Measurements from ENCODE around the gene RHBDD1. TPM values are rescaled to one million over a fixed set of nuclear protein-coding genes. Genes with fewer than 3 reads are reported as not detected.

The RHBDD1 gene
- polyA plus RNA-seq, 3 donors, result 8.1 to 19.5 (median 15.5) TPM

DNA sequence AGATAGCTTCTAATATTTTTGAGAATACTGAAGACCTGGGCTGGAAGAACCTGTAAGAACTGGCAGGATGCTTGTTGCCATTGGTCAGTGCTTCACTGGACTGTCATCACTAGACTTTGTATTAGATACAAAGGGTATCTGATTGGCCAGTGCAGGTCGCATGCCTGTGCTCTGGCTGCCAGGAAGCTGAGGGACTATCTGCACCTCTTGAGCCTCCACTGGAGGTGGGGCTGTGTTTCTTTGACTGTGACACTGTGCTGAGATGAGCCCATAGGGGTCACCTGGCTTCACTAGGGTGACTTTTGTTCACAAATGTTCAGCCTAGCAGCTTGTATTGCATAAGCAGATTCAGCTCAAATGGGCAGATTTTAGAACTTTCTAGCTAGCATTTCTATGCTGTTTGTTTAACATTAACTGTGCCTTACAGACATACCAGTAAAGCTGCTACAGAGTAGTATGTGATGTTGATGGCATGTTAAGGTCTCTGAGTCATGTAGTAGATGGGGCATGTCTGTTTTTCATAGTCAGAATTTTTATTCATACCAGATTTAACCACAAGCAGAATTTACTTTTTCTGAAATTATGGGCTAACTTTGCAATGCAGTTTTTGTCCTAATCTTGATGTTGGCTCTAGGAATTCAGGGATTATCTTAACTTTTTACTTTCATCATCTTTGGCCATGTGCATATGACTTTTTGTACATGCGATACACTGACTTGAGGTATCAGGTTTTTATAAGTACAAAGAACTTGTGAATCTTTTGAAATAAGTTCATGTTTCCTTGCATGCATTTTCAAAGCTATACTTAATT, 56.1 kb downstream of the RHBDD1 start:
- no peaks in the 10 kb centered on the region for H4K20me1 ChIP-seq (ENCODE audit: insufficient read depth, low read length)
- no peak overlapping the region for H3K9ac ChIP-seq (ENCODE audit: insufficient read depth, low read length, poor library complexity, severe bottlenecking)
- no peaks in the 10 kb centered on the region for H3K79me2 ChIP-seq (ENCODE audit: insufficient read depth, low read length)
- H3K27me3 ChIP-seq (ENCODE audit: control insufficient read depth in 2 of 2, insufficient read depth in 2 of 2, low read length in 2 of 2), result no peaks in the 10 kb centered on the region
- peaks cover 0 to 2% (median 0%) of the 10 kb centered on the region in 7 donors for H3K9me3 Mint-ChIP-seq
- intact Hi-C loops (cut with micrococcal nuclease), result no loop called here
- H3K9me3 ChIP-seq (replicated peaks in 1 of 2; ENCODE audit: control insufficient read depth in 1 of 2, insufficient read depth in 1 of 2, low read length in 2 of 2), result no peaks in the 10 kb centered on the region
- H3K27ac ChIP-seq (ENCODE audit: low read depth in 1 of 2, low read length in 2 of 2), result no peak overlapping the region
- DNase-seq, result no peak
- H3K27me3 Mint-ChIP-seq (ENCODE audit: low read depth in 3 of 3), result no peaks in the 10 kb centered on the region
- WGBS (ENCODE audit: insufficient coverage), result 88% methylated on average over 1 of the region's 2 CpGs
- no peak overlapping the region for H2AFZ ChIP-seq (ENCODE audit: insufficient read depth, low read depth, low read length, poor library complexity, severe bottlenecking)
- no peak overlapping the region for H3K27ac Mint-ChIP-seq
- peaks cover 0 to 10% of the 10 kb centered on the region in 2 donors for H3K36me3 ChIP-seq (replicated peaks in 1 of 2; ENCODE audit: control insufficient read depth in 1 of 2, insufficient read depth in 2 of 2, low read length in 2 of 2)
- H3K36me3 Mint-ChIP-seq, result peaks cover 23 to 26% of the 10 kb centered on the region in 2 donors
- no peak overlapping the region for H3K4me3 ChIP-seq (replicated peaks in 1 of 3; ENCODE audit: low read depth in 2 of 3, low read length in 3 of 3)
- no peaks in the 10 kb centered on the region for H3K4me1 ChIP-seq (ENCODE audit: control insufficient read depth in 1 of 2, insufficient read depth in 2 of 2, low read length in 2 of 2)
- peaks cover 3% of the 10 kb centered on the region for H3K4me1 Mint-ChIP-seq
- H3K4me3 Mint-ChIP-seq, result no peak overlapping the region
- TF ChIP-seq, protein P1, sequence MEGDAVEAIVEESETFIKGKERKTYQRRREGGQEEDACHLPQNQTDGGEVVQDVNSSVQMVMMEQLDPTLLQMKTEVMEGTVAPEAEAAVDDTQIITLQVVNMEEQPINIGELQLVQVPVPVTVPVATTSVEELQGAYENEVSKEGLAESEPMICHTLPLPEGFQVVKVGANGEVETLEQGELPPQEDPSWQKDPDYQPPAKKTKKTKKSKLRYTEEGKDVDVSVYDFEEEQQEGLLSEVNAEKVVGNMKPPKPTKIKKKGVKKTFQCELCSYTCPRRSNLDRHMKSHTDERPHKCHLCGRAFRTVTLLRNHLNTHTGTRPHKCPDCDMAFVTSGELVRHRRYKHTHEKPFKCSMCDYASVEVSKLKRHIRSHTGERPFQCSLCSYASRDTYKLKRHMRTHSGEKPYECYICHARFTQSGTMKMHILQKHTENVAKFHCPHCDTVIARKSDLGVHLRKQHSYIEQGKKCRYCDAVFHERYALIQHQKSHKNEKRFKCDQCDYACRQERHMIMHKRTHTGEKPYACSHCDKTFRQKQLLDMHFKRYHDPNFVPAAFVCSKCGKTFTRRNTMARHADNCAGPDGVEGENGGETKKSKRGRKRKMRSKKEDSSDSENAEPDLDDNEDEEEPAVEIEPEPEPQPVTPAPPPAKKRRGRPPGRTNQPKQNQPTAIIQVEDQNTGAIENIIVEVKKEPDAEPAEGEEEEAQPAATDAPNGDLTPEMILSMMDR (IDR thresholded peaks at IDR 0.05), result no peak
- no peak overlapping the region for H3K4me2 ChIP-seq (replicated peaks; ENCODE audit: extremely low read depth, low read length, poor library complexity, severe bottlenecking)

DNA sequence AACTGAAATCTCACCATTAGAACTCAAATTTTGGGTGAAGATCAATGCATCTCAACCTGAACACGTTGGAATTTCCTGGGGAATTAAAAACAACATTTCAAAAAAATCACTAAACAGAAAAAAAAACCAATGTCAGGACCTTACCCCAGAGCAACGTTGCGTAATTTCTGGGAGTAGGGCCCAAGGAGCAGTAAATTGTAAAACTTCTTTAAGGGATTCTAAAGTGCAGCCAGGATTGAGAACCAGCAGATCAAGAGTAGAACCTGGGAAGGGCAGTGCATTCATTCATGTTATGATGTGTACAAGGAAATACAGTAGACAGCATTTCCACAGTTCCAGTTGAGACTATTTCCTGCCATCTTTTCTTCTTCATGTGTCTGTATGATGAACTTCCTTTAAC, 56.9 kb downstream of the RHBDD1 start:
- TF ChIP-seq, protein P1 (IDR thresholded peaks at IDR 0.05), result no peak
- DNase-seq, result no peak
- Histone ChIP-seq H3K36me3 (replicated peaks in 1 of 2; ENCODE audit: control insufficient read depth in 1 of 2, insufficient read depth in 2 of 2, low read length in 2 of 2) (peaks cover 2 to 17% of the 10 kb centered on the region in 2 donors), H3K79me2 (ENCODE audit: insufficient read depth, low read length) (no peaks in the 10 kb centered on the region), H2AFZ (ENCODE audit: insufficient read depth, low read depth, low read length, poor library complexity, severe bottlenecking) (no peak overlapping the region), H3K4me2 (replicated peaks; ENCODE audit: extremely low read depth, low read length, poor library complexity, severe bottlenecking) (no peak overlapping the region), H3K27ac (ENCODE audit: low read depth in 1 of 2, low read length in 2 of 2) (no peak overlapping the region), H3K9me3 (replicated peaks in 1 of 2; ENCODE audit: control insufficient read depth in 1 of 2, insufficient read depth in 1 of 2, low read length in 2 of 2) (no peaks in the 10 kb centered on the region), H4K20me1 (ENCODE audit: insufficient read depth, low read length) (no peaks in the 10 kb centered on the region), H3K4me3 (replicated peaks in 1 of 3; ENCODE audit: low read depth in 2 of 3, low read length in 3 of 3) (no peak overlapping the region), H3K27me3 (ENCODE audit: control insufficient read depth in 2 of 2, insufficient read depth in 2 of 2, low read length in 2 of 2) (no peaks in the 10 kb centered on the region), H3K4me1 (ENCODE audit: control insufficient read depth in 1 of 2, insufficient read depth in 2 of 2, low read length in 2 of 2) (no peaks in the 10 kb centered on the region), H3K9ac (ENCODE audit: insufficient read depth, low read length, poor library complexity, severe bottlenecking) (no peak overlapping the region)
- H3K9me3 Mint-ChIP-seq, result peaks cover 0 to 3% (median 0%) of the 10 kb centered on the region in 7 donors
- intact Hi-C loops (cut with micrococcal nuclease), result no loop called here
- H3K4me1 Mint-ChIP-seq, result peaks cover 3% of the 10 kb centered on the region
- H3K27me3 Mint-ChIP-seq (ENCODE audit: low read depth in 3 of 3), result no peaks in the 10 kb centered on the region
- peaks cover 28 to 30% of the 10 kb centered on the region in 2 donors for H3K36me3 Mint-ChIP-seq
- H3K4me3 Mint-ChIP-seq, result no peak overlapping the region
- no peak overlapping the region for H3K27ac Mint-ChIP-seq
- WGBS (ENCODE audit: insufficient coverage), result no CpG with 5 or more reads among the region's 3 CpGs

Data from CD14-positive monocyte (primary cell).